Natural killer cell treated with Interleukin-12 subunit alpha and Interleukin-12 subunit beta and Interleukin-15 and Interleukin-18, amount 100 ng/mL, for 72 hours (primary cell): ENCODE results near the gene NUDT1. TPM values are rescaled to one million over a fixed set of nuclear protein-coding genes. Genes with fewer than 3 reads are reported as not detected.

Source experiments
- ATAC-seq, 2 donors: fragments of 150-1000 bp; cut with Tn5 transposase in 1 of 2; sonication (Bioruptor Pico), chemical (Tn5 transposase) in 1 of 2; 2 replicates each; pipeline ENCODE4 v1.10.0; 2021
- DNase-seq: peaks from one replicate; pipeline ENCODE4 v3.0.0; 2022; ENCODE audit warnings: low spot score
- H3K27ac Mint-ChIP-seq, 2 donors: 1 replicate in 1 of 2; 2 replicates in 1 of 2; pipeline ENCODE4 v1.8.0; 2022; ENCODE audit warnings: mixed read lengths in 2 of 2, mild to moderate bottlenecking in 1 of 2, moderate library complexity in 1 of 2
- H3K27me3 Mint-ChIP-seq, 2 donors: 1 replicate in 1 of 2; 2 replicates in 1 of 2; pipeline ENCODE4 v1.8.0; 2022; ENCODE audit warnings: mixed read lengths in 2 of 2
- H3K36me3 Mint-ChIP-seq: one replicate; pipeline ENCODE4 v1.8.0; 2022; ENCODE audit warnings: mixed read lengths
- H3K4me1 Mint-ChIP-seq, 2 donors: 1 replicate in 1 of 2; 2 replicates in 1 of 2; pipeline ENCODE4 v1.8.0; 2022; ENCODE audit warnings: low read depth in 2 of 2, mixed read lengths in 2 of 2, mild to moderate bottlenecking in 1 of 2
- H3K4me3 Mint-ChIP-seq: one replicate; pipeline ENCODE4 v1.8.0; 2022; ENCODE audit warnings: mixed read lengths
- H3K9me3 Mint-ChIP-seq: 2 replicates; pipeline ENCODE4 v1.8.0; 2022; ENCODE audit warnings: mixed read lengths
- total RNA-seq, 2 donors: library from RNA; stranded (reverse); gene quantifications; one replicate each; pipeline ENCODE4 v1.2.3, GENCODE V29; 2022

NUDT1 gene
- total RNA-seq, 2 donors from 2014 or later = 31.7 to 65.2 TPM

DNA sequence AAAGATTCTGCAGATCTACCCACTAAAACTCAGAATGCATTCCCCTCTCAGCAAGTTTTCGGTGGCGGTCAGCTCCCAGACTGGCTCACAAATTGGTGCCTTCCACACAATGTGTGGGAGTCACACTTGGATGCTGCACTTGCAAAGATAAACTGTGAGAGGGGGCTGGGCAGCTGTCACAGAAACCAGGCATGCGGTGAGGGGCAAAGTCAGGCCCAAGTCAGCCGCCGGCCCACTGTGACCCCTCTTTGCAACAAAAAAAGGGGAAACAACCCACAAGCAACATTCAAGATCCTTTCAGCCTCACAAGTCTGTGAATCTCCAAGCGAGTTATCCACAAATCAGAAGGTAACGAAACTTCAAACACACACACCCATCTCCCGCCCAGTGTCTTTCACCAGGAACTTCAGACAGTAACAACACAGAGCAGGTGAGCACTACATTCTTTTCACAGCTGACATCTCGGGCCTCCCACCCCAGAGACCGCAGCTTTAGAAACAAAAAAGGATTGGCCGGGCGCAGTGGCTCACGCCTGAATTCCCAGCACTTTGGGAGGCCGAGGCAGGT, 40.2 kb downstream of the NUDT1 start:
- Mint-ChIP-seq H3K9me3 (no peaks in the 10 kb centered on the region), H3K36me3 (no peaks in the 10 kb centered on the region), H3K4me3 (no peak overlapping the region), H3K4me1 (peaks cover 0 to 3% of the 10 kb centered on the region in 2 donors), H3K27me3 (no peaks in the 10 kb centered on the region), H3K27ac (no peak overlapping the region)
- DNase-seq (no peak), ATAC-seq (no peak)

DNA sequence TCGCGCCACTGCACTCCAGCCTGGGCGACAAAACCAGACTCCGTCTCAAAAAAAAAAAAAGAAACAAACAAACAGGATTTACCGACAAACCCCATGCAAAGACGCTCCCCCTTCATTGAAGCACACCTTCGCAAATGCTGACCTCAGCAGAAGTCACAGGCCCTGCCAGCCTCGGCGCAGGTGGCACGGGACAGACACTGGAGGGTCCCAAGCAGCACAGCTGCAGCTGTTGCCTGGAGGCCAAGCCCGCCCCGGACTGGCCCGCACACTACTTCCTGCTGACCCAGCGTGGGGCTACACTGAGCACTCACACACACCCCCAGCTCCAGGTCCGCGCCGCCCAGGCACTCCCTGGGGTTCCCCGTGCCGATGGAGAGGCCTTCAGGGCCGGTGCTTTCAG, 41.0 kb downstream of the NUDT1 start:
- no peak for DNase-seq
- H3K4me1 Mint-ChIP-seq = peaks cover 0 to 3% of the 10 kb centered on the region in 2 donors
- no peaks in the 10 kb centered on the region for H3K27me3 Mint-ChIP-seq
- no peaks in the 10 kb centered on the region for H3K9me3 Mint-ChIP-seq
- no peaks in the 10 kb centered on the region for H3K36me3 Mint-ChIP-seq
- peak in 1 of 2 donors; percentile 49 for ATAC-seq
- no peak overlapping the region for H3K27ac Mint-ChIP-seq
- H3K4me3 Mint-ChIP-seq = no peak overlapping the region

DNA sequence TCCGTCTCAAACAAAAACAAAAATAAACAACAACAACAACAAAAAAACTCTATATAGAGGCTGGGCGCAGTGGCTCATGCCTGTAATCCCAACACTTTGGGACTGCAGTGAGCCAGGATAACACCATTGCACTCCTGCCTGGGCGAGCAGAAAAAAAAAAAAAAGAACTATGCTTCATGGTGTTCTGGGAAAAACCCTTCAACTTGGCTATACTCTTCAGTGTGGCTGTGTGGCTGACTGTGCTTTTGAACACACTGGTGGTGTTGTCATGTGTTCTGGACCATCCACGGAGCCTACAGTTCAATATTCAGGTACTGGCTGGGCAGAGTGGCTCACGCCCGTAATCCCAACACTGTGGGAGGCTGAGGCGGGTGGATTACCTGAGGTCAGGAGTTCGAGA, 45.7 kb downstream of the NUDT1 start:
- Mint-ChIP-seq H3K4me3 (no peak overlapping the region), H3K9me3 (no peaks in the 10 kb centered on the region), H3K36me3 (no peaks in the 10 kb centered on the region), H3K27ac (no peak overlapping the region), H3K27me3 (no peaks in the 10 kb centered on the region), H3K4me1 (peaks cover 0 to 3% of the 10 kb centered on the region in 2 donors)
- no peak for DNase-seq
- ATAC-seq = no peak

DNA sequence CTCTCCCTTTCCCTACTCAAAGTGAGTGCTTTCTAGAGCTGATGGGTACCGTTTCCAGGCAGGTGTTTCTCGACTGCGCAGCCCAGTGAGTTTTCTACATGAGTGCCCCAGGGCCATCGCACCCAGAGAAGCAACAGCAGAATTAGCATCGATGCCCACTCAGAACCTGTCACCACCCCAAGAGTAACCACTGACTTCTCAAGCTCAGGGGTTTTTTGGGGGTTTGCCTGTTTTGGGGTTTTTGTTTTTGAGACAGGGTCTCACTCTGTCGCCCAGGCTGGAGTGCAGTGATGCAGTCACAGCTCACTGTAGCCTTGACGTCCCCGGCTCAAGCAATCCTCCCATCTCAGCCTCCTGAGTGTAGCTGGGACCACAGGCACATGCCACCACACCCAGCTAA, 46.5 kb downstream of the NUDT1 start:
- ATAC-seq = no peak
- H3K36me3 Mint-ChIP-seq = no peaks in the 10 kb centered on the region
- no peak overlapping the region for H3K4me3 Mint-ChIP-seq
- no peaks in the 10 kb centered on the region for H3K9me3 Mint-ChIP-seq
- DNase-seq = no peak
- H3K27me3 Mint-ChIP-seq = no peaks in the 10 kb centered on the region
- no peak overlapping the region for H3K27ac Mint-ChIP-seq
- H3K4me1 Mint-ChIP-seq = peaks cover 0 to 3% of the 10 kb centered on the region in 2 donors

DNA sequence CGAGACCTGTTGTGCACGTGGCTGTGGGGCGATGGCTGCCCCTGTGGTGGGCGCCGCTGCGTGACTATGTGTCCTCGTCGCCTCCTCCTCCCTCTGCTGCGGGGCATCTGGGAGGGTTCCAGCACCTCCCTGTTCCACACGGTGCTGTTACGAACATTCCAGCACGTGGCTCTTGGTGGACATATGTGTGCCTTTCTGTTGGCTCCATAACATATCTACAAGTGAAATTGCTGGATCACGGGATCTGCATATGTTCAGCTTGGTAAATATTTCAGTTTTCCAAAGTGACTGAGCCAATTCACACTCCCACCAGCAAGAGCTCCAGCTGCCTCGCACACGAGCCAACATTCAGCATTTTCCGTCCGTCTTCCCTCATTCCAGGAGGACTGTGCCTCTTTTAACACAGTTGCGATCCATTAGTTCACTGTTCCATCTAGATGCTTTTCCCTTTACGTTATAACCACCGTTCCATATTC, 47.1 kb downstream of the NUDT1 start:
- H3K36me3 Mint-ChIP-seq = no peaks in the 10 kb centered on the region
- H3K9me3 Mint-ChIP-seq = no peaks in the 10 kb centered on the region
- H3K4me1 Mint-ChIP-seq = peaks cover 0 to 3% of the 10 kb centered on the region in 2 donors
- ATAC-seq (no peak), DNase-seq (no peak)
- no peaks in the 10 kb centered on the region for H3K27me3 Mint-ChIP-seq
- H3K27ac Mint-ChIP-seq = no peak overlapping the region
- no peak overlapping the region for H3K4me3 Mint-ChIP-seq

DNA sequence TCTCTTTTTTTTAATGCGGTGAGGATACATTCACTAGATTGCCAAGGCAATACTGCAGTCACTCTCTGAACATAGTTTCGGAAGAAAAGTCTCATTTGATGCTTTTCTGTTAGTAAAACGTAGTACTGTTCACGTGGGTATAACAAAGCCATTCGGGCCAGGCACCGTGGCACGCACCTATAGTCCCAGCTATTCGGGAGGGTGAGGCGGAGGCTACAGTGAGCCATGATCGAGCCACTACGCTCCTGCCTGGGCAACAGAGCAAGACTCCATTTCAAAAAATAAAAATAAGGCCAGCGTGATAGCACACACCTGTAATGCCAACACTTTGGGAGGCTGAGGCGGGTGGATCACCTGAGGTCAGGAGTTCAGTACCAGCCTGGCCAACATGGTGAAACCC, 47.6 kb downstream of the NUDT1 start:
- H3K27me3 Mint-ChIP-seq = no peaks in the 10 kb centered on the region
- DNase-seq (no peak), ATAC-seq (no peak)
- H3K36me3 Mint-ChIP-seq = no peaks in the 10 kb centered on the region
- no peak overlapping the region for H3K4me3 Mint-ChIP-seq
- peaks cover 0 to 3% of the 10 kb centered on the region in 2 donors for H3K4me1 Mint-ChIP-seq
- H3K9me3 Mint-ChIP-seq = no peaks in the 10 kb centered on the region
- no peak overlapping the region for H3K27ac Mint-ChIP-seq

DNA sequence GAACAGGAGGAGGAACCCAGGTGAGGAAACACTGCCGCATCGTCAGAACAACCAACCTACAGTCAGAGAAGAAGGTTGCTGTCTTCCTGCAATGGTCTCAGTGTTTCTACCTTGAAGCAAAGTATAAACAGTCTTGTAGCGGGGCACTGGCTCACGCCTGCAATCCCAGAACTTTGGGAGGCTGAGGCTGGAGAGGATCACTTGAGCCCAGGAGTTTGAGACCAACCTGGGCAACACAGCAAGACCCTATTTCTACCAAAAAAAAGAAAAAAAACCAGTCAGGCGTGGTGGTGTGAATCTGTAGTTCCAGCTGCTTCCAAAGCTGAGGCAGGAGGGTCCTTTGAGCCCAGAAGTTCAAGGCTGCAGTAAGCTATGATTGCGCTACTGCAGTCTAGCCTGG, 48.9 kb downstream of the NUDT1 start:
- Mint-ChIP-seq H3K27ac (no peak overlapping the region), H3K27me3 (no peaks in the 10 kb centered on the region), H3K4me1 (peaks cover 0 to 3% of the 10 kb centered on the region in 2 donors), H3K4me3 (no peak overlapping the region), H3K9me3 (no peaks in the 10 kb centered on the region), H3K36me3 (no peaks in the 10 kb centered on the region)
- DNase-seq (no peak), ATAC-seq (no peak)

DNA sequence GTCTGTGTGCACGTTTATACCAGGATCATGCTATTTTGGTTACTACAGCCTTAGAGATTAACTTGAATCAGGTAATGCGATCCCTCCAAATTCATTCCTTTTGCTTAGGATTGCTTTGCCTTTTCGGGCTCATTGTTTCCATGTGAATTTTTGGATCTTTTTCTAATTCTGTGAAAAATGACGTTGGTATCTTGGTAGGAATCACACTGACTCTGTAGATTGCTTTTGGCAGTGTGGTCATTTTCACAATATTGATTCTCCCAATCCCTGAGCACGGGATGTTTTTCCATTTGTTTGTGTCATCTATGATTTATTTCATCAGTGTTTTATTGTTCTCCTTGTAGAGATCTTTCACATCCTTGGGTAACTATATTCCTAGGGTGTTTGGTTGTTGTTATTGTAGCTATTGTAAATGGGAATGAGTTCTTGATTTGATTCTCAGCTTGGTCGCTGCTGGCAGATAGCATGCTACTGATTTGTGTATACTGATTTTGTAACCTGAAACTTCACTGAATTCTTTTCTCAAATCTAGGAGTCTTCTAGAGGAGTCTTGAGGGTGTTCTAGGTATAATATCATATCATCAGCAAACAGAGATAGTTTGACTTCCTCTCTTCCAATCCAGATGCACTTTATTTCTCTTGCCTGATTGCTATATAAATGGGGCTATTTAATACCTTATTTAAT, 54.1 kb downstream of the NUDT1 start:
- Mint-ChIP-seq H3K27me3 (no peaks in the 10 kb centered on the region), H3K9me3 (no peaks in the 10 kb centered on the region), H3K4me1 (peaks cover 7 to 16% of the 10 kb centered on the region in 2 donors), H3K36me3 (no peaks in the 10 kb centered on the region), H3K27ac (no peak overlapping the region), H3K4me3 (no peak overlapping the region)
- DNase-seq = no peak
- ATAC-seq = no peak

DNA sequence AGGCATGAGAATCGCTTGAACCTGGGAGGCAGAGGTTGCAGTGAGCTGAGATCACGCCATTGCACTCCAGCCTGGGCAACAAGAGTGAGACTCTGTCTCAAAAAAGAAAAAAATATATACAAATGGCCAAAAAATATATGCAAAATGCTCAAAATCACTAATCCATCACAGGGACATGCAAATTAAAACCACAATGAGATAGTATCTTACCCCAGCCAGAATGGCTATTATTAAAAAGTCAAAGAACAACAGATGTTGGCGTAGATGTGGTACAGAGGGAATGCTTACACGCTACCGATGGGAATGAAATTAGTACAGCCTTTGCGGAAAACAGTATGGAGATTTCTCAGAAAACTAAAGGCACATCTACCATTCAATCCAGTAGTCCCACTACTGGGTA, 54.8 kb downstream of the NUDT1 start:
- peaks cover 7 to 13% of the 10 kb centered on the region in 2 donors for H3K4me1 Mint-ChIP-seq
- H3K27ac Mint-ChIP-seq = no peak overlapping the region
- H3K9me3 Mint-ChIP-seq = no peaks in the 10 kb centered on the region
- no peak overlapping the region for H3K4me3 Mint-ChIP-seq
- DNase-seq (no peak), ATAC-seq (no peak)
- H3K27me3 Mint-ChIP-seq = no peaks in the 10 kb centered on the region
- no peaks in the 10 kb centered on the region for H3K36me3 Mint-ChIP-seq

DNA sequence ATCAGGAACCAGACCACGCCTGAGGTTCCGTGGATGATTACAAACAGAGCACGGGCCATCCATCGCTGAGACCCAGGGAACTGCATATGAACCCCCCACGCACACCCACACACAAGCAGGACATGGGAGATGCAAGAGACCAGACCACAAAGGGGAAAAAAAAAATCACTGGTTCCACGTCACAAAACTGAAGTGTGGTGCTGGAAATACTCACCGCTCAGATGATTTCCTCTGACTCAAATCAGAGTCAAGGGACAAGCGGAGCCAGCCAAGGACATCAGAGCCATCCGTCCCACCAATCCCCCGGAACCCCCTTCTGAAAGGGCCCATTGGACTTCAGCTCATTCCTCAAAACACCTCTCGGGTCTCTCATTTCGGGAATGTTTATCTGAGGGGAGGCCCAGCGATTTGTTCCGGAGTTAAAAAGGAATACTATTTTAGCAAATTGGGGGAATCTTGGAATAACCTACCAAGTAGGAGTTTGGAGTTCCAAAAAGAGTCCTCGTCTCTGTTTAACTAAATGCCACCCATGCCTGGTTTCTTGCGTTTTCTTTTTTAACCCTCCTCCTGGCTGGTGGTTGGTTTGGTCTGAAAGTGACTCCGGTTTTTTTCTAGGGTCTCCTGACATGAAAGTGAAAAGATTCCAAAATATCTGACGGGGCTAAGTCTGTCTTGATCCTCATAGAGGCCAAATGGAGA, 57.3 kb downstream of the NUDT1 start:
- no peaks in the 10 kb centered on the region for H3K27me3 Mint-ChIP-seq
- H3K9me3 Mint-ChIP-seq = no peaks in the 10 kb centered on the region
- ATAC-seq (peak; percentile 20 to 36), DNase-seq (no peak)
- peak overlapping the region in 1 of 2 donors; percentile 57 for H3K27ac Mint-ChIP-seq
- H3K4me3 Mint-ChIP-seq = peak overlapping the region; percentile 39
- H3K4me1 Mint-ChIP-seq = peaks cover 7 to 13% of the 10 kb centered on the region in 2 donors
- H3K36me3 Mint-ChIP-seq = no peaks in the 10 kb centered on the region

DNA sequence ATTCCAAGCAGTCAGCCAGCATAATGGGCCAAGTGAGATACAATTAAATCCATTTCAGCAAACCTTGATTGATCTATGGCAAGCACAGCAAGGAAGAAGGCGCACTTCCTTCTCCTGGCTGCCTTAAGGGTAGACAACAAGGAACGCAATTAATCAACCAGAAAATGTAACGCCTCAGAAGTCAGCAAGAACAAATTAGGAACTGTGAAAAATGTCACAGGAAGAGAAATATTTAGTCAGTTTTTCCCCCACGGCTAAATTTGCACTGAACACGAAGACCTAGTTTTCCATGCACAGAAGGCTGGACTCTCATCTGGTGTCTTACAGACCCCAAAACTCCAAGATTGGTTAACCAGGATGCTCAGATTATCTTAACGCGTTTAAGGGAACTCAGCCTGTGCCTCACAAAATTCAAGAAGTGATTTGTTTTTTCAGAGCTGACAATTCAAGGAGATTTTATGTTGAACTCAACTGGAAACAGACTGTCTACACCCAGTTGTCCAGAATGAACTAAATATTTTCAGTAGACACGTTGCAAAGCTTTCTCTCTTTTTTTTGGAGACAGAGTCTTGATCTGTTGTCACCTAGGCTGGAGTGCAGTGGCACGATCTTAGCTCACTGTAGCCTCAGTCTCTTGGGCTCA, 58.0 kb downstream of the NUDT1 start:
- peaks cover 7 to 13% of the 10 kb centered on the region in 2 donors for H3K4me1 Mint-ChIP-seq
- H3K27ac Mint-ChIP-seq = peak overlapping the region in 1 of 2 donors; percentile 53
- H3K4me3 Mint-ChIP-seq = peak overlapping the region; percentile 21
- DNase-seq (no peak), ATAC-seq (no peak)
- no peaks in the 10 kb centered on the region for H3K36me3 Mint-ChIP-seq
- H3K9me3 Mint-ChIP-seq = no peaks in the 10 kb centered on the region
- H3K27me3 Mint-ChIP-seq = no peaks in the 10 kb centered on the region
